Activated naive CD4-positive, alpha-beta T cell (primary cell): ENCODE data around the gene NOS1AP.
"Not testable (repeated sequence)": the region's sequence is repeated elsewhere in the genome, so short reads cannot be mapped to it uniquely, and the experiment has no call there.

Experiments used
- DNase-seq, 4 experiments: peaks; one replicate each; lab custom pipeline; 2025; lab: John Stamatoyannopoulos, UW

Gene NOS1AP

DNA sequence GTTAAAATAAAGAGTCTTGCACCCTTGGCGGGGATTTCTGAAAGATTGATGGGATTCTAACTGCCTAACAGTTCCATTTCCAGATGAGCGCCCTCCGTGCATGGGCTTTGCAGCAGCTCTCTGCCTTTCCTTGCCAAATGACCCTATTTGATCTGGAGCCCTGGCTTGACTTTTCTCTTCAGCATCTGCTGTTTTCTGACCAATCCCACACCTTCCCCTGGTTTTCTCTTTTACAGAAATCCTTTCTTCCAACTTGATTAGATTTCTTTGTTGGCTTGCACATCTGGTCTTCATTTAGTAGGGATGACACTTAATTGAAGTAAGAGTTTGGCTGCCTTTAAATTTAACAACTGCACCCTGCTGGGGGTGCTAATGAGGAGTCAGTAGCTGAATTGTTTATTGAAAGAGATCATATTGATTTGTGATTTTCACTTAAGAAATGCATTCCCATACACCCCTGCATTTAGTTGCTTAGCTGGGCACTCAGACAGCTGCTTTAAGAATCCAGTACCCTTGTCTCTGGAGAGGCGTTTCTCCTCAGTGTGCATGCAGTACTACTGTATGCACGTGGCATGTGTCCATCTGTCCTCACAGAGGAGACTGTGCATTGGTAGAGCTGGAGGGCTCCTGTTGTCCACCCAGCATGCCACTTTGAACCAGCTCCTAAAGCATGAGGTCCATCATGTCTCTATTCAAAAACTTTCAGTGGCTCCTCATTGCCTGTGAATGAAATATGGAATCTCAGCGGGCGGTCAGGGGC is 99.7 kb downstream of the NOS1AP start:
- no peak for DNase-seq

DNA sequence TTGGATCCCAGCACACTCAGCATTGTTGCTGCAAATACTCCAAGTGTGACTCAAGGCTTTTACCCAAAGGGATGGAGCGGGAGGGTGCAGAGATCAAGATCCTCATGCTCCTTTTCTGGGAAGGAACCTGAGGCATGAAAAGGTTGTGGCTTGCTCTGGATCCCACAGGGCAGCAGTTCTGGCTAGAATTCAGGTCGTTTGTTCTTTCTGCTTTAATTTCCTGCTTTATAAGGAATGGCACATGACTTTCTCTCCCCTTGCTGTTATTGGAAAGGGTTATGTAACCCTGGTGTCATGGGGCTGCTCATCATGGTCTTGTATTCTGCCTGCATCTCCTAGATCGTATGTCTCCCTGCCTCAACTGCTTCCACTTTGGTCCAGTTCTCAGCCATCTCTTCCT is 101.6 kb downstream of the NOS1AP start:
- no peak for DNase-seq

DNA sequence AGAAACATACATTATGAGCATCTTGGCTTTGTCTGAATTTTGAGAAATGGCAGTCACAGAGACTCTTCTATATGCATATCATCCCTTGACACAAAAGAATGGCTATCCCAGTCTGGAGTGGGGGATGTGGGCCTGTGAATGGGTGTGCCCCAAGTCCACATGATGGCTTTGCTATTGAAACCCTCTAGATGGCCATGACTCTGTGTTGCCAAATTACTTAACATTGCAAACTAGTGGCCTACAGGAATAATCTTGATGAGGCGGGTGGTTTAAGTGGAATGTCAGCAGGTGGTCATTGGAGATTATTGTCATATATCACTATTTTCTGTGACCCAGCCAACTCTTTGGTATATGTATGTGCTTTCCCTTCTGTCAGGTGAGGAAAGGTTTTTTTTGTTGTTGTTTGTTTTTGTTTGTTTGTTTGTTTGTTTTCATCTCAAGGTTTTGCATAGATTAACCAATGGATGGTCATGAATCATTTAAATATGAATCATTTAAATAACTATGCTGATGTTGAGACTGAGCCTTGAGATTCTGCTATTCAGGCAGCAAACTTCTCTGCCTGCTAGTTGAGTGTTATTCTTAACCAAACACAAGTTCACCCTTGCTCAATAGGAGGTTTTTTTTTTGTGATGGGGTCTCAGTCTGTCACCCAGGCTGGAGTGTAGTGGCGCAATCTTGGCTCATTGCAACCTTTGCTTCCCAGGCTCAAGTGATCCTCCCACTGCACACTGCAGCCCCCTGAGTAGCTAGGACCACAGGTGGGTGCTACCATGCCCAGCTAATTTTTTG is 103.0 kb downstream of the NOS1AP start:
- DNase-seq, result no peak

DNA sequence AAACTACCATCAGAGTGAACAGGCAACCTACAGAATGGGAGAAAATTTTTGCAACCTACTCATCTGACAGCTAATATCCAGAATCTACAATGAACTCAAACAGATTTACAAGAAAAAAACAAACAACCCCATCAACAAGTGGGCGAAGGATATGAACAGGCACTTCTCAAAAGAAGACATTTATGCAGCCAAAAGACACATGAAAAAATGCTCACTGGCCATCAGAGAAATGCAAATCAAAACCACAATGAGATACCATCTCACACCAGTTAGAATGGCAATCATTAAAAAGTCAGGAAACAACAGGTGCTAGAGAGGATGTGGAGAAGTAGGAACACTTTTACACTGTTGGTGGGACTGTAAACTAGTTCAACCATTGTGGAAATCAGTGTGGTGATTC is 104.1 kb downstream of the NOS1AP start:
- not testable (repeated sequence) for DNase-seq

DNA sequence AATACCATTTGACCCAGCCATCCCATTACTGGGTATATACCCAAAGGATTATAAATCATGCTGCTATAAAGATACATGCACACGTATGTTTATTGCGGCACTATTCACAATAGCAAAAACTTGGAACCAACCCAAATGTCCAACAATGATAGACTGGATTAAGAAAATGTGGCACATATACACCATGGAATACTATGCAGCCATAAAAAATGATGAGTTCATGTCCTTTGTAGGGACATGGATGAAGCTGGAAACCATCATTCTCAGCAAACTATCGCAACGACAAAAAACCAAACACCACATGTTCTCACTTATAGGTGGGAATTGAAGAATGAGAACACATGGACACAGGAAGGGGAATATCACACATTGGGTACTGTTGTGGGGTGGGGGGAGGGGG is 104.5 kb downstream of the NOS1AP start:
- not testable (repeated sequence) for DNase-seq

DNA sequence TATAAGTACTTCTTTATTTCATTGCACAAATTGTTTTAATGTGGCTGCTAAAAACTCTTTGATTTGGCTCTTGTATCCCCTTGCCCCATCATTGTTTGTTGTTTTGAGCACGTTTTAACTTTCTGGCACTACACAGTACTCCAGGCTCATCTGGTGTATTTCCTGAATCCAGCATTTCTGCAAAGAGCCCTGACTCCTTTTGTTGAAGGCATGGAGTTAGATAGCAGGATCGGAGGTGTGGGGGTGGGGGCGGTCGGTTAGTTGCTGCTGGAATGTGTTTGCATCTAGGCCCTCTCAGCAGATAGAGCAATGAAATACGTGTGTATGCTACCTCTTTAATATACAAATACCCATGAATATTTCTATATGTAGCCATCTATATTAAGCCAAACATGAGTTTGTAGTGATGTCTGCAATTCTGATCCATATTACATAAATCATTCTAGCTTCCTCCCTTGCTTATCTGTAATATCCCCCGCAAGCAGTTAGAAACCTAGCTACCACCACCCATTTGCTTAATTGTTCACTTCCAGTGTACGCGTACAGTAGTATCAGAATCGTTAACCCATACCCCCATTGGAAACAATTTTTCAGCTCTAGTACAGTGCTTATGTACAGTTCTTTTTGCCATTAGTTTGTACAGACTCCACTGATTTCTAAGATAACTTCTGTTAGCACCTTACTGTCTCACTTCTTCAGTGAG is 106.0 kb downstream of the NOS1AP start:
- DNase-seq, result no peak

DNA sequence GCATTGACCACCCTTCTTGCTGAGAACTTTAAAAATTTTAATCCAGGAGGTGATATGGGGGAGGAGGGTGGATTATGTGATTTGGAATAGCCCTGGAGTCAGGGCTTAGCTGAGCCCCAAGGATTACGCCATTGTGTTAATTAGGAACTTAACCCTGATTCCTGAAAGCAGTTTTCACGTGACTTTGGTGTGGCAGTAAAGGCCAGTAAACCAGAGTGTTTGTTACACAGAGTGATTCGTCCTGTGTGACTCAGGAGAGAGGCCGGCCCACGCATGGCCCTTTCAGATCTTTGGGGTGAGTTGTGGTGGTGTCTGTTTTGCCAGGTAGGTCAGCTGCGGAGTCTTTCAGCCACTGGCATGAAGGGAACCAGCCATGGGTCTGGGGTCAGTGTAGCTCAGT is 107.6 kb downstream of the NOS1AP start:
- no peak for DNase-seq

DNA sequence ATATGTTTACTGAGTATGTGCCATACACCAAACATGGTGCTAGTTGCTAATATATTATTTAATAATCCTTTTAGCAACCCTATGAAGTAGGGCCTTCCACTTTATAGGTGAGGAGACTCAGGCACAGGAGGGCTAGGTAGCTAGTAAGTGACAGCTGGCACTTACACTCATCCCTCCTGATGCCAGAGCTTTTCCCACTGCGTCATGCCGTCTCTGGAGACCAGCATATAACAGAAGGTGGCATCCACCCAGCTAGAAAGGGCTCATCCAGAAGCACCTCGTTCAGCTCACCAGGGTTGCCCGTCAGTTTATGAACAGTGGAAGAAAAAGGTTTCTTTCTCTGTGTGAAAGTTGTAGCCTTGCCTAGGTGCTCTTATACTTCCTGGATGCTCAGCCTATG is 108.9 kb downstream of the NOS1AP start:
- DNase-seq, result no peak

DNA sequence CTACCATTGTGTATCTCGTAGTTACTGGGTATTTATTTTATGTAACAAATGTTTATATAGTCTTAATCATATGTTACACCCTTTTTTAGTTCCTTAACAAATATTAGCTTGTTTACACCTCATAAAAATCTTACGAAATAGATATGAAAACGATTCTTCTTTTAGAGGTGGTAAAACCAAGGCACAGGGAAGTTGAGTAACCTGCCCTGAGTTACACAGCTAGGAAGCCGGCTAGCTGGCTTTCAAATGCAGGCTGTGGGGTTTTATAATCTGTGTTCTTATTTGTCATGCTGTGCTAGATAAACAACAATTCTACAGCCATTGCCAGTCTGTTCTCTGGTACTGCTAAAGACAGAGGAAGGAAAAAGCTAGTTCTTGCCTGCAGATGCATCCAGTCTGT is 109.6 kb downstream of the NOS1AP start:
- DNase-seq, result no peak

DNA sequence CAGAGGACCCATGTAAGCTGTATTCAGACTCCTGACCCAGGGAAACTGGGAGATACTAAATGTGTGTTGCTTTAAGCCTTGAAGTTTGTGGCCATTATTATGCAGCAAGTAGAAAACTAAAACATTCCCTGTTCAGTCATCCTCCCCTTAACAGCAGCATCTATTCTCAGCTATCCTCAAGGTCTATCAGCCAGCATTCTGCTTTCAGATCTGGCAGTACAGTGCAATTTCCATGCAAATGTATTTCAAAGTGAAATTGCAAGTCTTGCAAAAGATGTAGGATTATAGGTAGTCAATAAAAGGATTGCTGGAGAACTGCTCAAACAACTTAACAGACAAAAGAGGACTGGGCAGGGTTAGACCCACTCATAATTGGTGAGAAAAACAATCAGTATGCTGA is 111.3 kb downstream of the NOS1AP start:
- no peak for DNase-seq

DNA sequence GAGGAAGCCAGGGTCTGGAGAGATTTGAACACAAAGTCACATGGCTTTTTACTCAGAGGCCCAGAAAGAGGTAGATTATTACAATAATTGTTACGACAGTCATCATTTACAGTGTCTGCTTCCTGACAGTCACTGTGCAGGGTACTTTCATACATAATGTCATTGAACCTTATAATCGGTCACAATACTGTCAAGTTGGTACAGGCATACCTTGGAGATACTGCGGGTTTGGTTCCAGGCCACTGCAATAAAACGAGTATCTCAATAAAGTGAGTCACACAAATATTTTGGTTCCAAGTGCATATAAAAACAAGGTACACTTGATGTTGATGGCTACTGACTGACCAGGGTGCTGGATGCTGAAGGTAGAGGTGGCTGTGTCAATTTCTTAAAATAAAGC is 112.6 kb downstream of the NOS1AP start:
- DNase-seq, result no peak

DNA sequence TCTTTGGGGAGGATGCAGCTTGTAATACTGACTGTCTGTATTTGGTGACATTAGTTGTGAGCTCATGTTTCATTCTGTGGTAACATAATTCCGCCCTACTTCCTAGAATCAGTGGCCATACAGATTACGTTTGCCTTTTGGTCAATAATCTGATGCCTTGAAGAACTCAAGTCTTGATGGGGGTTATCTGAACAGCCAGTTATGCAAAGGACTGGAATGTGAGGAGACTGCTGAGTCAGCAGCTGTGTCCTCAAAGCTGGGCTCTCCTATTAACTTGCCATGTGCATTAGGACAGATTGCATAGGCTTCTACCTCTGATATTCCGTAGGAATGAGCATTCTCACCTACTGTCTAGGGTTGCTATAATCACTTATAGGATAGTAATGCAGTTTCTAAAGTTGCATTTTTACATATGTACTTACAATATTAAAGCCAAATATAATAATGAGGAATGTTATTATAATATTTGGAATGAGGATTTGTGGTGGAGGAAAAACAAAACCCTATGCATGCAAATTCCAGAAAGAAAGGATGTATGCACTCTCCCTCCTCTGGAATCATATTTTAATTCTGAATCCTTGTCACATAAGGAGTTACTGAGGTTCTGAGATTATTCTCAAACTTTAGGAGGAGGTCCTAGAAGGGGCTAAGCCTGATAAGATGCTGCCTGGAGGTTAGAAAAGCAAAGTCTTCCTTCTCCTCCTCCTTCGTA is 116.0 kb downstream of the NOS1AP start:
- no peak for DNase-seq

DNA sequence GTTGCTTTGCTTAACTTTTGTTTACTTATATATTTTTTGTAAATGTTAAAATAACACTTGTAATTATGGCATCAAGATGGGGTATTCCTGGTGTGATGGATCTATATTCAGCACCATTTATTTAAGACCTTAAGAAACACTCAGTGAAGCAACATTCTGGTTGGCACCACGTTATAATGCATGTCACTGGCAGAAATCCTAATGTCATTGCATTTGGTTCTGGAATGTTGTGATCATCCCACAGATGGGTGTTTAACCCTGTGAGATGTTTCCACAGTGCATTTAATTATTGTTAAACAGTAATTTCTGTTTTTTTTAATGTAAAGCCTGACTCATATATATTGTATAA is 116.5 kb downstream of the NOS1AP start:
- no peak for DNase-seq

DNA sequence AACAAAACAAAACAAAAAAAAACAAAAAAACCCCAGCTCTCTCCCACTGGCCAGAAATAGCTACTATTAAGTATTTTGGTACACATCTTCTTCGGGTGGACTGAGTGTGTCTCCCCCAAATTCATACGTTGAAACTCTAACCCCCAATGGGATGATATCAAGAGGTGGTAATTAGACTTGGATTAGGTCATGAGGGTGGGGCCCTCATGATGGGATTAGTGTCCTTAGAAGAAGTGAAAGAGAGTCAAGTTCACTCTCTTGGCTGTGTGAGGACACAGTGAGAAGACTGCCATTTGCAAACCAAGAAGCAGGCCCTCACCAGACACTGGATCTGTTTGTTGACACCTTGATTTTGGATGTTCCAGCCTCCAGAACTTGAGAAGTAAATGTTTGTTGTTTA is 116.9 kb downstream of the NOS1AP start:
- no peak for DNase-seq

DNA sequence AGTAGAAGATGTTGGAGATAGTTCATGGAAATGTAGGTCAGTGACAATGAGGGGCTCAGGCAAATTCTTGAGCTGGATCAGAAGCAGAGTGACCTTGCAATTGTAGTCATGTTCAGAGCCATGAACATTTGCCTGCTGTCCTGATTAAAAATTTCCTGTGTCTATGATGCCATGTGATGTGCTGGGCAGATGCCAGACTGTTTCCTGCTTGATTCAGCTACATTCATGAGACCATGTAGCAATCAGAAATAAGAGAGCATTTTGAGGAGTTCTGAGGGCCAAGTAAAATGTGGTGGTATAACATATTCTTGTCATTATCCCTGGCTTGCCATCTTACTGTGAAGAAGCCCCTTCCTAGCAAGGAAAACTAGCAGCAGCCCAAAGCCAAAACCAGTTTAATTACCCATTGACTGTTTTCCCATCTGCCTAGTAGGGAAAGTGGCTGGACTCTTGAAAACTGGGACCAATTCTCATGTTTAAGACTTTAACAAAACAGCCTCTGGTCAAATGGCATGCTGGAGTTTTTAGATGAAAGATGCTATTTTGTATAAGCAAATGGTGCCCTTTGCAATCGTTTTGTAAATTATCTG is 118.3 kb downstream of the NOS1AP start:
- DNase-seq, result no peak

DNA sequence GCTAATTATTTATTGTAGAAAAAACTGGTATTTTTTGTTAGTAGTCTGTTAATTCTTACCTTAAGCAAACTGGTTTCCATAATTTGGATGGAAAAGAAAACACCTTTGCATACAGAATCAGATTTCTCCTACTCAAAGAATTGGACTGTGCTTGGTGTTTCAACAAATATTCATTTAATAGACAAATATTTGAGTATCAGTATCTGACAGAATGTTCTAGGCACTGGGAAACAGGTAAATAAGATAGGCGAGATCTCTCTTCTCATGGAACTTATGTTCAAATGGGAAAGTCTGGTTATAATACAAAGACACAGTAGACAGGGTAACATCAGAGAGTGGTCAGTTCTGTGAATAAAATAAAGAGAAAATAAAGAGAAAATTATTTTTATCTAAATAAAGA is 119.9 kb downstream of the NOS1AP start:
- no peak for DNase-seq

DNA sequence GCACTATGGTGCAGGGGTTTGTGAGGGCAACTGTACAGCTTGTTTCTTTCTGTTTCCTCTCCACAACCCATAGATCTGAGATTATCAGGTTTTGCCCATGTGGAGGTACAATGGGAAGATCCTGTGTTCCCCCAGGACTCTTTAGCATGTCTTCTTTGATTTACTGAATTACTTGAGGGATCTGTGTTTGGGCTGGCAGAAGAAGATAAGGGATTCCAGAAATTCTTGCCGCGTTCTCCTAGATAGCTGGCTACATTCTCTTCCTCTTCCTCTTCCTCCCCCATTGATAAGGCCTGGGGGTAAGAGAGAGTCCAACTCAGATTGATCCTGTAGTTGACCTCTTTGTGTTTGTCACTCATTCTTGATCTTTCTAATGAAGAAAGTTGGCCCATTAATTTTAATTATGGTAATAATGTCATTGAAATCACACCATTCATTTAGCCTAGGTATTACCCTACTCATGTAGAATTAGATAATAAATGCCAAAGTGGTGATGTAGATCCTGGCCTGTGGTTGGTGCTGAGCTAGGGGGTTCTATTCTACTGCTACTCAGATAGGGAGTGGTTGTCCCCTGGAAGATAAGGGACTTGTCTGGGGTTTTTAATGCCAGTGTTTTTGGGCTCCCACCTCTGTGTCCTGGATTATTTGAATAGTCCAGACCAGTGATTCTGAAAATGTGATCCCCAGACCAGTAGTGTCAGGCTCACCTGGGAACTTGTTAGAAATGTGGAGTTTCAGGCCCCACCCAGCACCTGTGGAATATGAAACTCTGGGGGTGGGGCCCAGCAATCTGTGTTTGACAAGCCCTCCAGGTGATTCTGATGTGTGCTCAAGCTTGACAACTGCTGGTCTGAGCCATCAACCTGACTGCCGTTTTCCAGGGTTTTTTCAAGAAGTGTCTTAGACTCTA is 122.2 kb downstream of the NOS1AP start:
- DNase-seq, result no peak

DNA sequence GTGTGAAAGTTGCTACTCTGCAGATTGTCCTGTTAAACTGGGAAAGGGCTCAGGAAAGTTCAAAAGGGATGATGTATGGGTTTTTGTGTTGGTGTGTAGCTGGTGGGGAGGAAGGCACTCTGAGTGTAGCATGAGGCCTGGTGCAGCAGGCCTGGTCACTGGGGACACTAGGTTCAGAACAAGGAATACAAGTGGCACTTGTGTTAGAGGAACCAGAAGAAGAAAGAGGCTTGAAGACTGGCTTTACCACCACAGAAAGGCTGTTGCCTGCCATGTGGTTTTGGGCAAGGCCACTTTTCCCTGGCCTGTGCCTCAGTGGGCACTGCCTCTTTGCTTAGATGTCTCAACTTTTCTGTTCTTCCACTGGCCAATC is 122.8 kb downstream of the NOS1AP start:
- DNase-seq, result no peak

DNA sequence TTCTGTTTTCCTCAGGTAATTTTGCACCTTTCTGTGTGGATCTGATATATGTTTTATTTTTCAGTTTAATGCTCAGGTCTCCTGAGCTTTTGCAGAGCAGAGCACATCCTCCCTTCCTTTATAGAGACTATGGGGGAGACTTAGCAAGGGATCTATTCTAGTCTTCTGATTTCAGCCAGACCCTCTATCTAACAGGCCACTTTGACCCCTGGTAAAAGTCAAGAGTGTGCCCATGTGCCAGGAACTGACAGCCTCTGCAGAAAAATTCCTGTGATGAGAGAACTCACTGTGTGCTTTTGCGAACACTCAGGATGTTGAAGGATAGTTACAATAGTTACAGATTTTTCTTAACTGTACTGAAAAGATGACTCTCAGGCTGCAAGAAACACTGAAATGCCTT is 123.3 kb downstream of the NOS1AP start:
- no peak for DNase-seq

DNA sequence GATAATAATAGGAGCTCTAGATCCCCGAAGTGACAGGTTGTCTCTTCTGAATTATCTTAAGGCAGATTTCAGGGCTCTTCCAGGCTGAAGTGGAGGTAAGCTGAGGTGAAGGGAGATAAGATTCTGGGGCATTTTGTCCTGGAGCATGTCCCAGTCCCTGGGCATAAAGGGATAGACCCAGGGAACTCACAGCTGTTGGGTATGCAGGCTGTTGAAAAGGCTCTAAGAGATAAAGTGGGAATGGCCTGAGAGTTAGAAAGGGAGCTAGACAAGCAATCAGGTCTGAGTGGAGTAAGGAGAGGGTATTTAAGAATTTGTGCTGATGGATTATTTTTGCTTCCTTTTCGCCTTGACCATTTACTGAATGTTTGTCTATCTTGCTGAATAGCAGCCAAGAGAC is 123.7 kb downstream of the NOS1AP start:
- no peak for DNase-seq

DNA sequence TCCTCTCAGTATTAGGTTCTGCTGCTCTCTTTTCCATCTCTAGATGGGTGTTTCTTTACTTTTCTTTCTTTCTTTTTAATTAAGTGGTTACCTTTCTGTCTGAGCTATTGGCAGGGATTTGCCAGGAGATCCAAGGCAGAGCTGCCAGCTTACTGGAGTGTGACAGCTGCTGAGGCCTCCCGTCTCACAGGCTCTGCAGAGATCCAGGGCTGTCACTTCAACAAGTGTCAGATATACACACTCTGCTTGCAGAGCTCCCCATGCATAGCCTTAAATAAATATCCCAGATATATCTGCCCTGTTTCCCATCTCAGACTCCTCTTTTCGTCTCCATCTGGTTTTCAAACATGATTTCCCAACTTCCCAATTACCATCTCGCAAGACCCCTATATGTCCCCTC is 124.3 kb downstream of the NOS1AP start:
- DNase-seq, result no peak
